Loucy (cell line): ENCODE results near the gene TOR1AIP2.
"Not testable (repeated sequence)": the region's sequence is repeated elsewhere in the genome, so short reads cannot be mapped to it uniquely, and the experiment has no call there.

Experiments used
- H2AFZ ChIP-seq: fragments of 200-600 bp; sonication (generic); 2 replicates; pipeline ENCODE4 v1.6.0; 2016; ENCODE audit warnings: antibody characterized with exemption, mild to moderate bottlenecking, low read length, moderate library complexity
- H3F3A ChIP-seq: fragments of 200-600 bp; 2 replicates; pipeline ENCODE4 v1.6.0; 2016; ENCODE audit warnings: antibody characterized with exemption, low read depth, mild to moderate bottlenecking
- H3K27me3 ChIP-seq: fragments of 200-600 bp; sonication (generic); 2 replicates; pipeline ENCODE4 v1.6.1; 2014; ENCODE audit warnings: low read length, mild to moderate bottlenecking; ENCODE audit not compliant: insufficient read depth, poor library complexity, severe bottlenecking
- H3K36me3 ChIP-seq: fragments of 200-600 bp; sonication (generic); 2 replicates; pipeline ENCODE4 v1.6.1; 2016; ENCODE audit warnings: low read length; ENCODE audit not compliant: insufficient read depth
- H3K4me1 ChIP-seq: fragments of 200-600 bp; sonication (generic); 2 replicates; pipeline ENCODE4 v1.5.1; 2014; ENCODE audit warnings: low read length, mild to moderate bottlenecking; ENCODE audit not compliant: insufficient read depth, poor library complexity, severe bottlenecking
- H3K4me2 ChIP-seq: fragments of 200-600 bp; sonication (generic); 2 replicates; pipeline ENCODE4 v1.6.0; 2014; ENCODE audit warnings: antibody characterized with exemption, low read length, low read depth, mild to moderate bottlenecking; ENCODE audit not compliant: poor library complexity, severe bottlenecking
- H3K4me3 ChIP-seq: fragments of 200-600 bp; sonication (generic); 2 replicates; pipeline ENCODE4 v1.5.1; 2014; ENCODE audit warnings: low read length, mild to moderate bottlenecking, mixed read lengths; ENCODE audit not compliant: poor library complexity, severe bottlenecking
- H3K79me2 ChIP-seq: fragments of 200-600 bp; sonication (generic); 2 replicates; pipeline ENCODE4 v1.6.1; 2014; ENCODE audit warnings: low read length; ENCODE audit not compliant: insufficient read depth
- H3K9ac ChIP-seq: fragments of 200-600 bp; sonication (generic); 2 replicates; pipeline ENCODE4 v1.6.0; 2014; ENCODE audit warnings: mild to moderate bottlenecking, low read depth, low read length, moderate library complexity; ENCODE audit not compliant: poor library complexity, severe bottlenecking
- H3K9me2 ChIP-seq: fragments of 200-600 bp; sonication (generic); replicated peaks from 2 replicates; pipeline ENCODE4 v1.6.1; 2016; ENCODE audit warnings: low read depth, low read length, mixed read lengths
- H3K9me3 ChIP-seq: fragments of 200-600 bp; sonication (generic); 2 replicates; pipeline ENCODE4 v1.6.1; 2014; ENCODE audit warnings: mild to moderate bottlenecking, antibody characterized with exemption, low read length, low read depth; ENCODE audit not compliant: insufficient read depth
- H4K20me1 ChIP-seq: fragments of 200-600 bp; sonication (generic); 2 replicates; pipeline ENCODE4 v1.6.0; 2014; ENCODE audit warnings: antibody characterized with exemption, low read length, mild to moderate bottlenecking; ENCODE audit not compliant: insufficient read depth, poor library complexity, severe bottlenecking
- EZH2phosphoT487 ChIP-seq: fragments of 200-600 bp; IDR thresholded peaks from 2 replicates; pipeline ENCODE4 v1.6.1; 2018; ENCODE audit warnings: antibody characterized with exemption, mild to moderate bottlenecking, moderate library complexity, borderline replicate concordance
- TF ChIP-seq, protein P1 (sequence below): fragments of 200-600 bp; sonication (generic); conservative IDR thresholded peaks from 2 replicates; pipeline ENCODE4 v1.5.1; 2014; ENCODE audit warnings: mild to moderate bottlenecking, antibody characterized with exemption, low read length

The TOR1AIP2 gene

DNA sequence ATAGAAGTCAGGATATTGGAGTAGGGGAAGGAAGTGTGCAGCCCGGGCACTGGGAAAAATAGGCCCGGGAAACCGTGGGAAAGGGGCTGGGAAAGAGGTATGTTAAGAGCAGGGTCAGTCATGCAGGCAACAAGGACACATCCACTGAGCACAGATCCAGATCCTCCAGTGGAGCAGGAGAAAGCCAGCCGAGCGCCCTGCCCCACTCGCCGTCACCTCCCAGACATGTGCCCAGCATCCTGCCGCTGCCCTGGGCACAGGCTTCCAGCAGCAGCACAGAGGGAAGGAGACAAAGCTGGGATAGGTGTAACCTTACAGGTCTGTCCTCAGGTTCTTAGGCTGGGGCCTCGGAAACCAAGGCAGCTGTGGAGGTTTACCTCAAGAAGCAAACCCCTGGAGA lies 70.3 kb downstream of the TOR1AIP2 start:
- Histone ChIP-seq H3K27me3 (no peaks in the 10 kb centered on the region), H3K9me2 (no peaks in the 10 kb centered on the region)

DNA sequence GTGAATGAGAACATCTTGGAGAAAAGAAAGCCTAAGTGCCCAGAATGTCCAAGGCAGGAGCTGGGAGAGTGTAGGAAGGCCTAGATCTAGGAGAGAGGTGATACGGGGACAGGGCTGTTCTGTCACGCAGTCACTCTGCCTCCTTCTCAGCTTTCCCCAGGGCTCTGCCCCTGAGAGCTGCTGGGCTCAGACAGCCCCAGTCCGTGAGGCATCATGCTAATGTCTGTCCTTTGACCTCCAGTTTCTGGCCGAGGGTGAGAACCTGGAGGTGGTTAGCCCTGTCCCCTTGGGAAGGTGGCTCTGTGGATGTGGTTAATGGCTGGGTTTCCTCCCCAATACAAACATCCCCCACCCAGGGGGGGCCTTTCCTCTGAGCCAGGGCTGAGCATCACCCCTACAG lies 71.3 kb downstream of the TOR1AIP2 start:
- no peaks in the 10 kb centered on the region for H3F3A ChIP-seq
- H3K9me3 ChIP-seq: no peaks in the 10 kb centered on the region
- no peak overlapping the region for H3K9ac ChIP-seq
- peaks cover 7% of the 10 kb centered on the region for H3K4me1 ChIP-seq
- H3K4me2 ChIP-seq: no peak overlapping the region
- H3K9me2 ChIP-seq: no peaks in the 10 kb centered on the region
- H3K79me2 ChIP-seq: no peaks in the 10 kb centered on the region
- no peak overlapping the region for H2AFZ ChIP-seq
- no peaks in the 10 kb centered on the region for H3K27me3 ChIP-seq
- no peak for TF ChIP-seq EZH2phosphoT487
- TF ChIP-seq, protein P1, sequence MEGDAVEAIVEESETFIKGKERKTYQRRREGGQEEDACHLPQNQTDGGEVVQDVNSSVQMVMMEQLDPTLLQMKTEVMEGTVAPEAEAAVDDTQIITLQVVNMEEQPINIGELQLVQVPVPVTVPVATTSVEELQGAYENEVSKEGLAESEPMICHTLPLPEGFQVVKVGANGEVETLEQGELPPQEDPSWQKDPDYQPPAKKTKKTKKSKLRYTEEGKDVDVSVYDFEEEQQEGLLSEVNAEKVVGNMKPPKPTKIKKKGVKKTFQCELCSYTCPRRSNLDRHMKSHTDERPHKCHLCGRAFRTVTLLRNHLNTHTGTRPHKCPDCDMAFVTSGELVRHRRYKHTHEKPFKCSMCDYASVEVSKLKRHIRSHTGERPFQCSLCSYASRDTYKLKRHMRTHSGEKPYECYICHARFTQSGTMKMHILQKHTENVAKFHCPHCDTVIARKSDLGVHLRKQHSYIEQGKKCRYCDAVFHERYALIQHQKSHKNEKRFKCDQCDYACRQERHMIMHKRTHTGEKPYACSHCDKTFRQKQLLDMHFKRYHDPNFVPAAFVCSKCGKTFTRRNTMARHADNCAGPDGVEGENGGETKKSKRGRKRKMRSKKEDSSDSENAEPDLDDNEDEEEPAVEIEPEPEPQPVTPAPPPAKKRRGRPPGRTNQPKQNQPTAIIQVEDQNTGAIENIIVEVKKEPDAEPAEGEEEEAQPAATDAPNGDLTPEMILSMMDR: no peak
- no peak overlapping the region for H3K4me3 ChIP-seq
- H3K36me3 ChIP-seq: no peaks in the 10 kb centered on the region
- H4K20me1 ChIP-seq: no peaks in the 10 kb centered on the region

More for the DNA sequence above, 70.3 kb downstream of the TOR1AIP2 start:
- H3F3A ChIP-seq: no peaks in the 10 kb centered on the region
- no peak overlapping the region for H3K4me3 ChIP-seq
- H3K4me2 ChIP-seq: no peak overlapping the region
- peaks cover 7% of the 10 kb centered on the region for H3K4me1 ChIP-seq
- H3K9me3 ChIP-seq: no peaks in the 10 kb centered on the region
- no peaks in the 10 kb centered on the region for H4K20me1 ChIP-seq
- no peaks in the 10 kb centered on the region for H3K79me2 ChIP-seq
- TF ChIP-seq, protein P1: no peak
- no peak for TF ChIP-seq EZH2phosphoT487
- no peaks in the 10 kb centered on the region for H3K36me3 ChIP-seq
- no peak overlapping the region for H3K9ac ChIP-seq
- H2AFZ ChIP-seq: no peak overlapping the region

DNA sequence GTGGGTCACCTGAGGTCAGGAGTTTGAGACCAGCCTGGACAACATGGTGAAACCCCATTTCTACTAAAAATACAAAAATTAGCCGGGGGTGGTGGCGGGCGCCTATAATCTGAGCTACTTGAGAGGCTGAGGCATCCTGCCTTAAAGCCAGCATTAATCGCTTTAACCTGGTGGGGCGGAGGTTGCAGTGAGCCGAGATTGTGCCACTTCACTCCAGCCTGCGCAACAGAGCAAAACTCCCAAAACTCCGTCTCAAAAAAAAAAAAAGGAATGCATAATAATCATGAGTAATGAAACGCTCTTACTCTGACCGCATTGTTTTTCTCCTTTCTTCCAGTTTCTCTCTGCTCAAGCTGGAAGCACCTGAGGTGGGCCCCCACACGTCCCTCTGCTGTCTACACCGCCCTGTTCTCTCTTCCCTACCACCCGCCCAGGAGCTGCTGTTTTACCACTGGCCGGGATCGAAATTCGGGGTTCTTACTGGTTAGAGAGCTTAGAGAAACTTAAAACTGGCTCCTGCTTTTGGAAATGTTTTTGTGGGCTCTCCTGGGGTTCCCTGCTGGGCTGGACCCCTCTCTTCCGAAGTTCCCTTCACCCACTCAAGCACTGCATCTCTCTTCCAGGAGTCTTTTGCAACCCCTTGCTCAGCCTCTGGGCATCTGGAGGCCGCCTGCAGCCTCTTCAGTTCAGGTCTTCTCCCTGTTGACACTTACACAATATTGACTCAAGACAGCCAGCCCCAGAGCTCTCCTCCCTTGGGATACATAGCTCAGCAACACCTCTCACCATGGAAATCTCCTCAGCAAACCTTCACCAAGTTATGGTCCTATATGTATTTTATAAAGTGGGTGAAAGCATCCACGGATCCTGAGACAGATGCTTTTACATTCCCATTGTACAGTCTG lies 72.1 kb downstream of the TOR1AIP2 start:
- Histone ChIP-seq H3K9ac (no peak overlapping the region), H3K9me3 (no peaks in the 10 kb centered on the region), H3K9me2 (no peaks in the 10 kb centered on the region), H4K20me1 (no peaks in the 10 kb centered on the region), H3K4me2 (no peak overlapping the region), H3K36me3 (no peaks in the 10 kb centered on the region), H3K4me1 (peaks cover 7% of the 10 kb centered on the region), H3F3A (no peaks in the 10 kb centered on the region), H2AFZ (no peak overlapping the region), H3K4me3 (no peak overlapping the region), H3K79me2 (no peaks in the 10 kb centered on the region), H3K27me3 (no peaks in the 10 kb centered on the region)
- TF ChIP-seq, protein P1: no peak
- TF ChIP-seq EZH2phosphoT487: no peak

DNA sequence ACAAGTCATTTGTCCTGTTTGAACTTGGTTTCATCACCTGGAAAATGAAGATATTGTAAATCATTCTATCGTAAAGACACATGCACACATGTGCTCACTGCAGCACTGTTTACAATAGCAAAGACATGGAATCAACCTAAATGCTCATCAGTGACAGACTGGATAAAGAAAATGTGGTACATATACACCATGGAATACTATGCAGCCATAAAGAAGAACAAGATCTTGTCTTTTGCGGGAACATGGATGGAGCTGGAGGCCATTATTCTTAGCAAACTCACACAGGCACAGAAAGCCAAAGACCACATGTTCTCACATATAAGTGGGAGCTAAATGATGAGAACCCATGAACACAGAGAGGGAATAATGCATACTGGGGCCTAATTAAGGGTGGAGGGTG lies 73.2 kb downstream of the TOR1AIP2 start:
- not testable (repeated sequence) for H4K20me1 ChIP-seq, H3K36me3 ChIP-seq, H3K4me2 ChIP-seq, H3K4me3 ChIP-seq, H3F3A ChIP-seq, H3K9ac ChIP-seq, H2AFZ ChIP-seq, H3K4me1 ChIP-seq, H3K79me2 ChIP-seq, H3K9me2 ChIP-seq, H3K9me3 ChIP-seq, H3K27me3 ChIP-seq
